C4-2B (cell line): ENCODE data around the gene CTSF.

Experiments
- ZFX ChIP-seq: fragments of 450-650 bp; IDR thresholded peaks from 2 replicates; pipeline ENCODE4 v1.6.1; 2017
- TF ChIP-seq, protein P1 (sequence below): fragments of 450-650 bp; conservative IDR thresholded peaks from 2 replicates; pipeline ENCODE4 v1.5.1; 2017; ENCODE audit warnings: mild to moderate bottlenecking

- TF ChIP-seq, protein P1, sequence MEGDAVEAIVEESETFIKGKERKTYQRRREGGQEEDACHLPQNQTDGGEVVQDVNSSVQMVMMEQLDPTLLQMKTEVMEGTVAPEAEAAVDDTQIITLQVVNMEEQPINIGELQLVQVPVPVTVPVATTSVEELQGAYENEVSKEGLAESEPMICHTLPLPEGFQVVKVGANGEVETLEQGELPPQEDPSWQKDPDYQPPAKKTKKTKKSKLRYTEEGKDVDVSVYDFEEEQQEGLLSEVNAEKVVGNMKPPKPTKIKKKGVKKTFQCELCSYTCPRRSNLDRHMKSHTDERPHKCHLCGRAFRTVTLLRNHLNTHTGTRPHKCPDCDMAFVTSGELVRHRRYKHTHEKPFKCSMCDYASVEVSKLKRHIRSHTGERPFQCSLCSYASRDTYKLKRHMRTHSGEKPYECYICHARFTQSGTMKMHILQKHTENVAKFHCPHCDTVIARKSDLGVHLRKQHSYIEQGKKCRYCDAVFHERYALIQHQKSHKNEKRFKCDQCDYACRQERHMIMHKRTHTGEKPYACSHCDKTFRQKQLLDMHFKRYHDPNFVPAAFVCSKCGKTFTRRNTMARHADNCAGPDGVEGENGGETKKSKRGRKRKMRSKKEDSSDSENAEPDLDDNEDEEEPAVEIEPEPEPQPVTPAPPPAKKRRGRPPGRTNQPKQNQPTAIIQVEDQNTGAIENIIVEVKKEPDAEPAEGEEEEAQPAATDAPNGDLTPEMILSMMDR = no peak
- no peak for TF ChIP-seq ZFX
Observed at GRCh38 chr11:66529655-66530054, 38.8 kb downstream of the CTSF start.
